ENCODE data around the gene PSD4.

Gene PSD4

GRCh38 chr2:113223813-113224212 lies 50.0 kb downstream of the PSD4 start:
- no peak for DNase-seq (ENCODE audit: low spot score)

DNA sequence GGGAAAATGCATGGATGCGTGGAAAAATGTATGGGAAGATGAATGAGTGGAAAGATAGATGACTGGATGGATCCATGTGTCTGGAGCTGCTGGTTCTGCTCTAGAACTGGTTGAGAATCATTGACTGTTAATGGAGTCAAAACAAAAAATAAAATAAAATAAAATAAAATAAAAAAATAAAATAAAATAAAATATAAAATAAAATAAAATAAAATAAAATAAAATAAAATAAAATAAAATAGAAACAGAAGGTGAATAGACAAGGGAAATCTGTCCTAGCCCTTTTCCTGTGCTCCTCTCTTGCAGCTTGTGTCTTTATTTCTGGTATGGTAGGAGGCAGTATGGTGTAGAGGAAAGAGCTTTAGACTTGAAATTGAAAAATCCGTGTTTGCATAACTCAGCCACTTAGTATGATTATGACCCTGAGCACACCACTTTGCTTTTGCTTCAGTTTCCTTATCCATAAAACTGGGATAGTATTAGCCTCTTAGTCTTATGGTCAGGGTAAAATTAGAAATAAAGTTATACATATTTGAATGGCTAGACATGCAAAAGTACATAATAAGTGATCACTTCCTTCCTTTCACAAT lies 51.0 kb downstream of the PSD4 start:
- DNase-seq (ENCODE audit: low spot score) = no peak

- DNase-seq (ENCODE audit: low spot score) = no peak
These were observed 51.8 kb downstream of the PSD4 start for GRCh38 chr2:113225263-113226259.

DNA sequence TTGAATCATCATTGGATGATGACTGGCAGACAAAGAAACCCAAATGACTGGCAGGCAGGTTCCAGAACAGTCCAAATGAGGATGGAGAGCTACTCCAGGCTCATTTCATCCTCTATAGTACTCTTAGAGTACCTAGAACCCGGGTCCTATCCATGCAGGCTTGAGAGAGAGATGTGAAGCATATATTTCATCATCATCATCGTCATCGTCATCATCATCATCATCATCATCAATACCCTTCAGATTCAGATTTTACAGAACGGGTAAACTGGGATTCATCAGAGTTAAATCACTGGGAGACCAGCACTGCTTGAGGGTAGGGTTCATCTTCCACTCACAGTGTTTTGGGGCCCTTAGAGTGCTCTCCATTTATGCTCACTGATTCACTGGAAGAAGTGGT lies 52.7 kb downstream of the PSD4 start:
- no peak for DNase-seq (ENCODE audit: low spot score)

DNA sequence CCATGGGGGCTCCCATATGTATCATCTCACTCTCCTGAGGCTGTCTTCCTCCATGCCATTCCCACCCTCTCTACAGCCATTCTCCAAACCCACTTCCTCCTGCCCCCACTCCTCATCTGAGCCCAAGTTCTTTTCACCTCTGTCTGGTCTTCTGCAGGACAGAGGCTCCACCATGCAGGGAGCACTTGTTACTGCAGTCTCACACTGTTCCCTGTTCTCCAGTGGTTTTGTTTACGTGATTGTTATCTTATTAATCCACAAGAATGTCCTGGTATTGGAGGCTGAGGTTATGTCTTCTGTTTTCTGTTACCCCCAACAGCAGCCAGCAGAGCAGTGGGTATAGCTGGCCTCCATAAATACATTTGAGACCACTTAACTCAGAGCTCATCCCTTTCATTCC lies 53.5 kb downstream of the PSD4 start:
- DNase-seq (ENCODE audit: low spot score) = no peak

DNA sequence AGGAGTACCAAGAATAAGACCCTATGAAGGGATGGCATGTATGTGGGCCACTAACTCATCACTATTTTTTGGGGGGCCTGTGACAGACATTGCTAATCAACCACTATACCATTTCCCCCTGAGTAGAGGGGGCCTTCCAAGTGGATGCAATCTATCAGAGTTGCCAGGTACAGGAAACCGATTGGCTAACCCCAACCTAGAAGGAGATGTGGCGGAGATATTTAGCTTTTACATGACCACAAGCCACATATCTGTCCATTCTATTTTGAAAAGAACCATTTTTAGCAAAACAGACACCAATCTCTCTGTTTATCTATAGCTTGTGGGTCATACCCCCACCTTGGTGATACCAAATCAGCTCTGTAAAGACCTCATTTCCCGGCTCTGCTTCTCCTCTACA lies 53.9 kb downstream of the PSD4 start:
- no peak for DNase-seq (ENCODE audit: low spot score)

- no peak for DNase-seq (ENCODE audit: low spot score)
These were observed 54.6 kb downstream of the PSD4 start for GRCh38 chr2:113228351-113228750.

- no peak for DNase-seq (ENCODE audit: low spot score)
These were observed 55.4 kb downstream of the PSD4 start for GRCh38 chr2:113228991-113229716.

- no peak for DNase-seq (ENCODE audit: low spot score)
These were observed 56.0 kb downstream of the PSD4 start for GRCh38 chr2:113229795-113230194.

GRCh38 chr2:113230531-113230930 lies 56.8 kb downstream of the PSD4 start:
- DNase-seq (ENCODE audit: low spot score) = no peak

DNA sequence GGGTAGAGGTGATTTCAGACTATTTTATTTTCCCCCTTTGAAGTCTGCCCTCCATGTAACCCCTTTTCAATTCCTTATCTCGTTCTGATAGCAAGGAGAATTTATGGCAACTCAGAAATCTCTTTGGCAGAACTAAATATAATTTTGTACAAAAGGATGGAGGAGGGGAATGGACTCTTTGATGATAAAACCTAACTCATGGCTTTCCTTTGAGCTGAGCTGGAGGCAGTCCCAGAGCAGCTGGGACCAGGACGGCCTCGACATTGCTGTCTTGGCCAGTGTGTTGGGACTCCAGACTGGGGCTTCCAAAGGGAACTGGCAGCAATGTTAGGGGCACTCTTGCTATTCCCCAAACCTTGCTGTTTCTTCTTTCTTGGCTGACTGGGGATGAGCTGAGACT lies 57.3 kb downstream of the PSD4 start:
- no peak for DNase-seq (ENCODE audit: low spot score)

GRCh38 chr2:113232123-113232522 lies 58.4 kb downstream of the PSD4 start:
- DNase-seq (ENCODE audit: low spot score) = no peak

- no peak for DNase-seq (ENCODE audit: low spot score)
These were observed 59.0 kb downstream of the PSD4 start for GRCh38 chr2:113232740-113233139.

- DNase-seq (ENCODE audit: low spot score) = no peak
These were observed 60.1 kb downstream of the PSD4 start for GRCh38 chr2:113233593-113234550.

DNA sequence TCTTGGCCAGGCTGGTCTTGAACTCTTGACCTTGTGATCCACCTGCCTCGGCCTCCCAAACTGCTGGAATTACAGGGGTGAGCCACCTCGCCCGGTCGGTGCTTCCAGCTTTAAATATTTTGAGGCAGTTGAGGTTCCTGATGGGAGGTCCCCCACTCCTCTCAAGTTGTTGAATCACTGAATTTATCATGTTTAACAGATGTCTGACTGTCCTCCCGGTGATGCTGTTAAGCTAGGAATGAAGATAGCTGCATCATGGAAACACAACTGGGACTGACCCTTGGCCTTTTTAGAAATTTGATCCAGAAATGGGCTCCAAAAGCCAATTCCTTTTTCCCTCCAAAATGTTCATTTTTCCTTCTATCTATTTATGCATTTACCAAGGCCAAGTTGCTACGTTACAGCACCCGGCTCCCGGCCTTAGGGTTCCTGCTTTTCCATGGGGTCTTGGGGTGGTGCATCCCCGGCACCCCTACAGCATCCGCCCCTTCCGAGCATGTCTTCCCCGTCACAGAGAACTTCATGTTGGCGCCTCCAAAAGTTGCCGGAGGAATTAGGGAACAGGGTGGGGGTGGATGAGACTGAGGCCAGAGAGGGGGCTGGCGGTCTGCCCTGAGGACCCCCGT lies 61.1 kb downstream of the PSD4 start:
- DNase-seq (ENCODE audit: low spot score) = no peak

GRCh38 chr2:113235347-113236226 lies 61.8 kb downstream of the PSD4 start:
- peak; percentile 53 for DNase-seq (ENCODE audit: low spot score)

- DNase-seq (ENCODE audit: low spot score) = no peak
These were observed 62.8 kb downstream of the PSD4 start for GRCh38 chr2:113236367-113237159.

DNA sequence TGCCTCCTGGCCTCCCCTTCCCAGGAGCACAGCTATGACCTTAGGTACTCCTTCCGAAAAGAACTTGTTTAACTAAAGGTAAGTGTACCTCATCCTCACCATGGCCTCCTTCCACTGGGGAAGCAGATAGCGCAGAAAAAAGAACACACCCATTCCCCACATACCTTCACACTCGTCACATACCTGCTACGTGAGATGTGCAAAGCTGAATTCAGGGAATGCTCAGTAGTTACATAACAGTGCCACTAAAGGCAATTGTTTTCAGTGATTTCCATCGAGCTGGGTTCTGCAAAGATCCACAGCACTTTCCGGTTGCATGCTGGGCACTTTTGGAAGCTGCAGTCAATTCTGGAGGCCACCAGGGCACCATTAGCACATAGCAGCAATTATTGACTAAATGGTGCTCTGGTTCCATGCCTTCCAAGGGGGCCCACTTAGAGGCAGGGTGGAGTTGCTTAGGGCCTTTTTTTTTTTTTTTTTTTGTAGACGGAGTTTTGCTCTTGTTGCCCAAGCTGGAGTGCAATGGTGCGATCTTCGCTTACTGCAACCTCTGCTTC lies 63.9 kb downstream of the PSD4 start:
- no peak for DNase-seq (ENCODE audit: low spot score)

Data from kidney capillary endothelial cell (primary cell).